Esophagus squamous epithelium (tissue), 5 donors: ENCODE measurements around the gene PRKRIP1. TPM values are rescaled to one million over a fixed set of nuclear protein-coding genes. Genes with fewer than 3 reads are reported as not detected.

Experiments
- DNase-seq: peaks from one replicate; lab custom pipeline; 2025; lab: John Stamatoyannopoulos, UW
- H3K27ac ChIP-seq, 4 donors: fragments of 200-600 bp; sonication (generic); one replicate each; pipeline ENCODE4 v1.5.1; 2016 to 2019; ENCODE audit warnings: mild to moderate bottlenecking in 1 of 4
- H3K27me3 ChIP-seq, 4 donors: fragments of 200-600 bp; sonication (generic); 1 replicate in 3 of 4; 2 replicates in 1 of 4; pipeline versions ENCODE4 v1.5.1 to v1.6.0; 2017 to 2021; ENCODE audit warnings: antibody characterized with exemption in 1 of 4
- H3K36me3 ChIP-seq, 3 donors: fragments of 200-600 bp; sonication (generic); one replicate each; pipeline ENCODE4 v1.5.1; 2016 to 2019
- H3K4me1 ChIP-seq, 3 donors: fragments of 200-600 bp; sonication (generic); one replicate each; pipeline ENCODE4 v1.5.1; 2017 to 2019
- H3K4me3 ChIP-seq, 4 donors: fragments of 200-600 bp; sonication (generic); 1 replicate in 3 of 4; 2 replicates in 1 of 4; pipeline ENCODE4 v1.5.1; 2016 to 2019; ENCODE audit warnings: mild to moderate bottlenecking in 2 of 4, moderate library complexity in 1 of 4
- H3K9me3 ChIP-seq, 3 donors: fragments of 200-600 bp; sonication (generic); one replicate each; pipeline ENCODE4 v1.5.1; 2016 to 2019
- POLR2A ChIP-seq, 4 donors: fragments of 450-650 bp; IDR thresholded peaks; one replicate each; pipeline ENCODE4 v1.6.1; 2017; ENCODE audit warnings: antibody characterized with exemption in 4 of 4, mild to moderate bottlenecking in 4 of 4, moderate library complexity in 3 of 4
- WGBS, 2 donors: methylation state at CpG; one replicate each; pipeline ENCODE4 v1.1.5; 2018; 5-methylcytosine and 5-hydroxymethylcytosine counted together
- intact Hi-C: fragments of 100-400 bp; cut with DNase I; formaldehyde crosslinking; loops from one replicate; pipeline ENCODE4 v1.15.0; 2022
- total RNA-seq, 4 donors: library from RNA; depleted of rRNA; stranded (reverse); fragments of >200 nt; gene quantifications; one replicate each; pipeline ENCODE4 v1.1.0, GENCODE V29; 2016
- TF ChIP-seq, protein P1 (sequence below), 6 experiments: fragments of 450-650 bp in 4 of 6; fragments of 200-600 bp in 2 of 6; sonication (generic) in 2 of 6; IDR thresholded peaks; one replicate each; pipeline ENCODE4 v1.5.1; 2016 to 2019; ENCODE audit warnings: antibody characterized with exemption in 6 of 6, mild to moderate bottlenecking in 4 of 6, moderate library complexity in 4 of 6
- donor health status: DM: yes; HTN: yes; CAD: no.

Gene PRKRIP1
- total RNA-seq, 4 donors from 2014 or later: 12.5 to 24.6 (median 16.5) TPM

DNA sequence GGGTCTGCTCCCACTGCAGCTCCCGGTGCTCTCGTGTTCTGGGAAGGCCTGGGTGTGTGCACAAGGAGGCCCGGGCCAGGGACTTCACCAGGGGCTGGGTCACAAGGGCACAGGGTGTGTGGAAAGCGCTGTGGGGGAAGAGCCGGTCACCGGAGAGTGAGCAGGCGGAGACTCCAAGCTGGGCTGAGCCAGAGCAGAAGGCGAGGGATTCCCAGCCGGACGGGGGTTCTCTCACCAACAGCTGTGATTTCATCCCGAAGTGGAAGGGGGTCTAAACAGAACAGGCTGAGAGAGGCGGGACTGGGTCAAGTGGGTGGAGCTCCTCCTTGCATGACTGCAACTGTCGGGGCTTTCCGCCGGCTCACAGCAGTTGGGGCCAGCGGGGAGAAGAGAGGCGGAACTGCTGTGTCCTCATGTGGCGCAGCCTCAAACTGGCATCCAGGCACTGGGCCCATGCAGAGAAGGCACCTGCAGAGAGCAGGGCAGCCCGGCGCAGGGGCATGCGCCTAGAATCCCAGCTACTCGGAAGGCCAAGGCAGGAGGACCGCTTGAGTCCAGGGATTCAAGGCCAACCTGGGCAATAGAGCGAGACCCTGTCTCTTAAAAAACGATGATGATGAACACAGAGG lies 29.6 kb downstream of the PRKRIP1 start:
- H3K9me3 ChIP-seq: no peaks in the 10 kb centered on the region
- peaks cover 0 to 33% (median 5%) of the 10 kb centered on the region in 3 donors for H3K4me1 ChIP-seq
- H3K36me3 ChIP-seq: peaks cover 0 to 73% (median 10%) of the 10 kb centered on the region in 3 donors
- intact Hi-C loops: no loop called here
- H3K4me3 ChIP-seq: peak overlapping the region in 1 of 4 donors; percentile 38
- 55% methylated on average over 10 to 17 of the region's 25 CpGs for WGBS, 2 donors
- H3K27ac ChIP-seq: peak overlapping the region; percentile 72 to 82 (median 75)
- no peaks in the 10 kb centered on the region for H3K27me3 ChIP-seq
- TF ChIP-seq POLR2A (IDR thresholded peaks at IDR 0.05): peak in 2 of 4 donors; percentile 19 to 65
- TF ChIP-seq, protein P1, sequence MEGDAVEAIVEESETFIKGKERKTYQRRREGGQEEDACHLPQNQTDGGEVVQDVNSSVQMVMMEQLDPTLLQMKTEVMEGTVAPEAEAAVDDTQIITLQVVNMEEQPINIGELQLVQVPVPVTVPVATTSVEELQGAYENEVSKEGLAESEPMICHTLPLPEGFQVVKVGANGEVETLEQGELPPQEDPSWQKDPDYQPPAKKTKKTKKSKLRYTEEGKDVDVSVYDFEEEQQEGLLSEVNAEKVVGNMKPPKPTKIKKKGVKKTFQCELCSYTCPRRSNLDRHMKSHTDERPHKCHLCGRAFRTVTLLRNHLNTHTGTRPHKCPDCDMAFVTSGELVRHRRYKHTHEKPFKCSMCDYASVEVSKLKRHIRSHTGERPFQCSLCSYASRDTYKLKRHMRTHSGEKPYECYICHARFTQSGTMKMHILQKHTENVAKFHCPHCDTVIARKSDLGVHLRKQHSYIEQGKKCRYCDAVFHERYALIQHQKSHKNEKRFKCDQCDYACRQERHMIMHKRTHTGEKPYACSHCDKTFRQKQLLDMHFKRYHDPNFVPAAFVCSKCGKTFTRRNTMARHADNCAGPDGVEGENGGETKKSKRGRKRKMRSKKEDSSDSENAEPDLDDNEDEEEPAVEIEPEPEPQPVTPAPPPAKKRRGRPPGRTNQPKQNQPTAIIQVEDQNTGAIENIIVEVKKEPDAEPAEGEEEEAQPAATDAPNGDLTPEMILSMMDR (IDR thresholded peaks at IDR 0.05): no peak
- peak; percentile 67 for DNase-seq

DNA sequence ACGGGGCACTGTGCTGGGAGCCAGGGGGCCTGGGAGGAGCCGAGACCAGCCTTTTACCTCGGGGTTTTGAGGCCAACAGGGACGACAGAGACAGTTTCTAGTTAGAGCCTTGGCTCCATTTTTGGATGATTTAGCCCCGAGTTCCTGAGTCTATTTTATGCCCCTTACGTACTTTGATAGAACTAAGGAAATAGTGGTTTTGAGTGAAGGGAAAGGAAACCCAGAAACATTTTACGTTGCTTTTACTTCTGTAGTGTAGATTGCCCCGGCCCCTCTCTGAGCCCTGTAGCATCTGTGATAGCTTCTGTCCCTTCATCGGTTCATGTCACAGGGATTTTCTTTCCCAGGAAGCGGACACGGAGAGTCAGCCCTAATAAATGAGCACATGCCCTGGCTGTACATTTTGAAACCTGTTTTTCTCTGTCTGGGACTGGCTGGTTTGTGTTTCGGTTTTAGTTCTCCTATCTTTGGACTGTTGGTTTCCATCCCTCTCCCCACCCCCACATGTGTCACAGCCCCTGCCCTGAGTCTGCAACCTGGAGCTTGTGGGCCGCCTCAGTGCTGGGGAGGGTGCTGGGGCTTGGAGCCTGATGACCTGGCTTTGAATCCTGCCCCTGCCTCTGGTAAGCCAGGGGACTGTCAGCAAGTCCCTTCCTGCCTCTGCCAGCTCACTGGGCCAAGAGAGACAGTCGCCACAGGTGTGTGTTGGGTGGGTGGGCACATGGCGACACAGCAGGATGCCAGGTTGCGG lies 30.3 kb downstream of the PRKRIP1 start:
- H3K4me1 ChIP-seq: peaks cover 0 to 40% (median 7%) of the 10 kb centered on the region in 3 donors
- peak overlapping the region; percentile 72 to 82 (median 75) for H3K27ac ChIP-seq
- intact Hi-C loops: no loop called here
- TF ChIP-seq, protein P1 (IDR thresholded peaks at IDR 0.05): no peak
- peak in 1 of 4 donors; percentile 8 for TF ChIP-seq POLR2A (IDR thresholded peaks at IDR 0.05)
- no peaks in the 10 kb centered on the region for H3K27me3 ChIP-seq
- no peak for DNase-seq
- peak overlapping the region in 1 of 4 donors; percentile 38 for H3K4me3 ChIP-seq
- peaks cover 0 to 66% (median 5%) of the 10 kb centered on the region in 3 donors for H3K36me3 ChIP-seq
- no peaks in the 10 kb centered on the region for H3K9me3 ChIP-seq
- 77 to 78% methylated on average over 14 to 15 of the region's 16 CpGs for WGBS, 2 donors

DNA sequence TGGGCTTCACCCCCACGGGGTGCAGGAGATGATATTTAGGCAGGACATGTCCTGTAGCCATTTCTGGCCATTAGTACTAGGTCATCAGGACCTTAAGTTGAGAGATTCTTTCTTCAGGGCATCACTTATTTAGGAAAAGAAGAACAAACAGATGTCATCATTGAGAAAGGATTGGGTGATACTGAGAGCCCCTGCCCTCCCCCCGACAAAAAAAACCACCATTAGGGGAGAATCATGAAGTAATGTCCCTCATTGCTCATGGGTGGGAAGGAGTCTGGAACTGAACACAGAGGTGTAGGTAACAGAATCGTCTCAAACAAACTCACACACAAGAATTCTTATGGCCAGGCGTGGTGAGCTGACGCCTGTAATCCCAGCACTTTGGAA lies 30.8 kb downstream of the PRKRIP1 start:
- peaks cover 0 to 60% (median 3%) of the 10 kb centered on the region in 3 donors for H3K36me3 ChIP-seq
- 77% methylated on average over 5 of the region's 5 CpGs for WGBS, 2 donors
- intact Hi-C loops: no loop called here
- H3K4me3 ChIP-seq: peak overlapping the region in 1 of 4 donors; percentile 38
- peak overlapping the region; percentile 72 to 82 (median 75) for H3K27ac ChIP-seq
- peaks cover 0 to 44% (median 9%) of the 10 kb centered on the region in 3 donors for H3K4me1 ChIP-seq
- no peaks in the 10 kb centered on the region for H3K9me3 ChIP-seq
- no peaks in the 10 kb centered on the region for H3K27me3 ChIP-seq
- TF ChIP-seq POLR2A (IDR thresholded peaks at IDR 0.05): no peak
- TF ChIP-seq, protein P1 (IDR thresholded peaks at IDR 0.05): no peak
- no peak for DNase-seq

DNA sequence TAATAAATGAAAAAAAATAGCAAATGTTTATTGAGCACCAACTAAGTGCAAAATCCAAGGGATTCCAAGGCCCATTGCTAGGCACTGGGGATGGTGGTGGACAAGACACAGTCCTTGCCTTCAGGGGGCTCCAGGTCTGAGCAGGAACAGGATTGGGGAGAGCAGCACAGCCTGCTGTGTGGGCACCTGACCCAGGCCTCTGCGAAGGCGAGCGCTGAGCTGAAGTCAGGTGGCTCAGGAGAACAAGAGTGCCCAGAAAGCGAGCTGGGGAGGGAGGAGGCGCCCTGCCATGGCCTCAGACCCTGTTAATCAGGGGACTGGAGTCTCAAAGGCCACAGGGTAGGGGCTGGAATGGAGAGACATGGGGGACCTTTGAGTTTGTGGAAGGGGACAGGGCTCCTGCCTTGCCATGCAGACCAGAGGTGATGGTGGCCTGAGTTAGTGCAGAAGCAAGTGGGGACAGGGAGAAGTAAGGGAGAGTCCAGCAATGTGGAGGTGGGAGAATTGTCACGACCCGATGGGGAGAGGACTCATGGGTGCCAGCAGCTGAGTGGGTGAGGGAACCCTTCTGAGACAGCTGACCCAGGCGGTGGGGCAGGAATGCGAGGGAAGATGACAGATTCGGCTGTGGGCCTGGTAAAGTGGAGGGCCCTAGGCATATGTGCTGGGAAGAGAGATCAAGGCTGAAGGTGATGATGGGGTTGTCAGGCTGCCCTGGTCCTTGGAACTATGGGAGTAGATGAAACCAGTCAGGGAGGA lies 33.2 kb downstream of the PRKRIP1 start:
- no peak overlapping the region for H3K27ac ChIP-seq
- H3K27me3 ChIP-seq: no peaks in the 10 kb centered on the region
- no peaks in the 10 kb centered on the region for H3K9me3 ChIP-seq
- peaks cover 0 to 37% (median 3%) of the 10 kb centered on the region in 3 donors for H3K36me3 ChIP-seq
- no peak overlapping the region for H3K4me3 ChIP-seq
- 91% methylated on average over 8 to 10 of the region's 10 CpGs for WGBS, 2 donors
- TF ChIP-seq, protein P1 (IDR thresholded peaks at IDR 0.05): no peak
- no peak for TF ChIP-seq POLR2A (IDR thresholded peaks at IDR 0.05)
- intact Hi-C loops: no loop called here
- peaks cover 0 to 62% (median 20%) of the 10 kb centered on the region in 3 donors for H3K4me1 ChIP-seq
- no peak for DNase-seq
